HEK293 (cell line): ENCODE measurements around the gene PAF1.

ENCODE experiments used
- GFI1B ChIP-seq: fragments of 450-650 bp; formaldehyde crosslinking; IDR thresholded peaks from 2 replicates; pipeline ENCODE4 v1.5.1; 2016; ENCODE audit warnings: missing biosample characterization, missing genetic modification characterization
- KLF10 ChIP-seq: fragments of 450-650 bp; IDR thresholded peaks from 2 replicates; pipeline ENCODE4 v1.5.1; 2018; ENCODE audit warnings: missing biosample characterization, mild to moderate bottlenecking, missing genetic modification characterization
- KLF16 ChIP-seq: fragments of 450-650 bp; formaldehyde crosslinking; IDR thresholded peaks from 2 replicates; pipeline ENCODE4 v1.5.1; 2017; ENCODE audit warnings: missing biosample characterization, missing genetic modification characterization
- PRDM1 ChIP-seq: fragments of 450-650 bp; formaldehyde crosslinking; IDR thresholded peaks from 2 replicates; pipeline ENCODE4; 2016; ENCODE audit warnings: missing biosample characterization, missing genetic modification characterization
- REPIN1 ChIP-seq: fragments of 450-650 bp; formaldehyde crosslinking; IDR thresholded peaks from 2 replicates; pipeline ENCODE4 v1.5.1; 2017; ENCODE audit warnings: missing biosample characterization, missing genetic modification characterization, low read depth
- SALL2 ChIP-seq: fragments of 450-650 bp; formaldehyde crosslinking; IDR thresholded peaks from 2 replicates; pipeline ENCODE4 v1.5.0; 2017; ENCODE audit warnings: missing biosample characterization, mild to moderate bottlenecking, missing genetic modification characterization, borderline replicate concordance
- YY1 ChIP-seq: fragments of 450-650 bp; formaldehyde crosslinking; IDR thresholded peaks from 2 replicates; pipeline ENCODE4 v1.5.1; 2018; ENCODE audit warnings: missing biosample characterization, missing genetic modification characterization
- ZIC2 ChIP-seq: fragments of 450-650 bp; formaldehyde crosslinking; IDR thresholded peaks from 2 replicates; pipeline ENCODE4 v1.5.1; 2016; ENCODE audit warnings: missing biosample characterization, missing genetic modification characterization
- ZNF112 ChIP-seq: fragments of 450-650 bp; formaldehyde crosslinking; IDR thresholded peaks from 2 replicates; pipeline ENCODE4 v1.5.0; 2017; ENCODE audit warnings: missing biosample characterization, missing genetic modification characterization
- ZNF114 ChIP-seq: fragments of 450-650 bp; formaldehyde crosslinking; IDR thresholded peaks from 2 replicates; pipeline ENCODE4 v1.5.0; 2017; ENCODE audit warnings: missing biosample characterization, missing genetic modification characterization
- ZNF140 ChIP-seq: fragments of 450-650 bp; formaldehyde crosslinking; IDR thresholded peaks from 2 replicates; pipeline ENCODE4 v1.5.1; 2016; ENCODE audit warnings: missing biosample characterization, missing genetic modification characterization
- ZNF23 ChIP-seq: fragments of 450-650 bp; formaldehyde crosslinking; IDR thresholded peaks from 2 replicates; pipeline ENCODE4 v1.5.1; 2016; ENCODE audit warnings: missing biosample characterization, missing genetic modification characterization, borderline replicate concordance
- ZNF274 ChIP-seq, 2 experiments: fragments of 200-500 bp in 1 of 2; fragments of 450-650 bp in 1 of 2; sonication (Bioruptor generic) in 1 of 2; formaldehyde crosslinking in 1 of 2; IDR thresholded peaks; 2 replicates each; pipeline versions ENCODE4 v1.5.1 to v1.6.1; 2014 to 2016; ENCODE audit warnings: borderline replicate concordance in 1 of 2, inconsistent platforms in 1 of 2, low read length in 1 of 2, missing biosample characterization in 1 of 2, missing genetic modification characterization in 1 of 2
- ZNF366 ChIP-seq: fragments of 450-650 bp; formaldehyde crosslinking; conservative IDR thresholded peaks from 2 replicates; pipeline ENCODE4 v1.5.1; 2016; ENCODE audit warnings: missing biosample characterization, missing genetic modification characterization
- ZNF433 ChIP-seq: fragments of 450-650 bp; formaldehyde crosslinking; IDR thresholded peaks from 2 replicates; pipeline ENCODE4 v1.5.1; 2016; ENCODE audit warnings: missing biosample characterization, missing genetic modification characterization, low read depth
- ZNF473 ChIP-seq: fragments of 450-650 bp; formaldehyde crosslinking; IDR thresholded peaks from 2 replicates; pipeline ENCODE4 v1.5.1; 2017; ENCODE audit warnings: missing biosample characterization, missing genetic modification characterization
- ZNF521 ChIP-seq: fragments of 450-650 bp; formaldehyde crosslinking; IDR thresholded peaks from 2 replicates; pipeline ENCODE4 v1.5.1; 2017; ENCODE audit warnings: missing biosample characterization, mild to moderate bottlenecking, missing genetic modification characterization
- ZNF558 ChIP-seq: fragments of 450-650 bp; formaldehyde crosslinking; IDR thresholded peaks from 2 replicates; pipeline ENCODE4 v1.5.1; 2016; ENCODE audit warnings: missing biosample characterization, missing genetic modification characterization
- ZNF561 ChIP-seq: fragments of 450-650 bp; IDR thresholded peaks from 2 replicates; pipeline ENCODE4 v1.5.1; 2018; ENCODE audit warnings: missing biosample characterization, missing genetic modification characterization, borderline replicate concordance
- ZNF585B ChIP-seq: fragments of 450-650 bp; formaldehyde crosslinking; IDR thresholded peaks from 2 replicates; pipeline ENCODE4 v1.5.1; 2016; ENCODE audit warnings: missing biosample characterization, missing genetic modification characterization
- ZNF621 ChIP-seq: fragments of 450-650 bp; formaldehyde crosslinking; IDR thresholded peaks from 2 replicates; pipeline ENCODE4 v1.5.1; 2017; ENCODE audit warnings: missing biosample characterization, missing genetic modification characterization
- ZNF624 ChIP-seq: fragments of 450-650 bp; formaldehyde crosslinking; IDR thresholded peaks from 2 replicates; pipeline ENCODE4 v1.5.1; 2017; ENCODE audit warnings: missing biosample characterization, missing genetic modification characterization
- ZNF670 ChIP-seq: fragments of 450-650 bp; formaldehyde crosslinking; IDR thresholded peaks from 2 replicates; pipeline ENCODE4 v1.5.1; 2016; ENCODE audit warnings: missing biosample characterization, missing genetic modification characterization, low read depth
- ZNF677 ChIP-seq: fragments of 450-650 bp; IDR thresholded peaks from 2 replicates; pipeline ENCODE4 v1.5.0; 2018; ENCODE audit warnings: missing biosample characterization, mild to moderate bottlenecking, missing genetic modification characterization, moderate library complexity
- ZNF704 ChIP-seq: fragments of 450-650 bp; formaldehyde crosslinking; IDR thresholded peaks from 2 replicates; pipeline ENCODE4 v1.5.1; 2016; ENCODE audit warnings: missing biosample characterization, missing genetic modification characterization
- ZSCAN4 ChIP-seq: fragments of 450-650 bp; formaldehyde crosslinking; IDR thresholded peaks from 2 replicates; pipeline ENCODE4 v1.5.1; 2017; ENCODE audit warnings: missing biosample characterization, missing genetic modification characterization
- TF ChIP-seq, protein P1 (sequence below): fragments of 450-650 bp; formaldehyde crosslinking; IDR thresholded peaks from 2 replicates; pipeline ENCODE4 v1.5.1; 2016; ENCODE audit warnings: missing biosample characterization, missing genetic modification characterization
- TF ChIP-seq, protein P2 (sequence below): fragments of 450-650 bp; formaldehyde crosslinking; IDR thresholded peaks from 2 replicates; pipeline ENCODE4 v1.5.1; 2016; ENCODE audit warnings: missing biosample characterization, missing genetic modification characterization
- TF ChIP-seq, protein P3 (sequence below): fragments of 450-650 bp; formaldehyde crosslinking; IDR thresholded peaks from 2 replicates; pipeline ENCODE4 v1.5.1; 2016; ENCODE audit warnings: missing biosample characterization, missing genetic modification characterization
- TF ChIP-seq, protein P4 (sequence below): fragments of 450-650 bp; formaldehyde crosslinking; IDR thresholded peaks from 2 replicates; pipeline ENCODE4 v1.5.1; 2016; ENCODE audit warnings: missing biosample characterization, missing genetic modification characterization
- TF ChIP-seq, protein P5 (sequence below): fragments of 450-650 bp; formaldehyde crosslinking; optimal IDR thresholded peaks from 2 replicates; pipeline ENCODE3; 2016; ENCODE audit warnings: missing biosample characterization, mild to moderate bottlenecking, missing genetic modification characterization

Gene PAF1

GRCh38 chr19:39384839-39385568, 5.9 kb downstream of the PAF1 start (continued):
- TF ChIP-seq, protein P1, sequence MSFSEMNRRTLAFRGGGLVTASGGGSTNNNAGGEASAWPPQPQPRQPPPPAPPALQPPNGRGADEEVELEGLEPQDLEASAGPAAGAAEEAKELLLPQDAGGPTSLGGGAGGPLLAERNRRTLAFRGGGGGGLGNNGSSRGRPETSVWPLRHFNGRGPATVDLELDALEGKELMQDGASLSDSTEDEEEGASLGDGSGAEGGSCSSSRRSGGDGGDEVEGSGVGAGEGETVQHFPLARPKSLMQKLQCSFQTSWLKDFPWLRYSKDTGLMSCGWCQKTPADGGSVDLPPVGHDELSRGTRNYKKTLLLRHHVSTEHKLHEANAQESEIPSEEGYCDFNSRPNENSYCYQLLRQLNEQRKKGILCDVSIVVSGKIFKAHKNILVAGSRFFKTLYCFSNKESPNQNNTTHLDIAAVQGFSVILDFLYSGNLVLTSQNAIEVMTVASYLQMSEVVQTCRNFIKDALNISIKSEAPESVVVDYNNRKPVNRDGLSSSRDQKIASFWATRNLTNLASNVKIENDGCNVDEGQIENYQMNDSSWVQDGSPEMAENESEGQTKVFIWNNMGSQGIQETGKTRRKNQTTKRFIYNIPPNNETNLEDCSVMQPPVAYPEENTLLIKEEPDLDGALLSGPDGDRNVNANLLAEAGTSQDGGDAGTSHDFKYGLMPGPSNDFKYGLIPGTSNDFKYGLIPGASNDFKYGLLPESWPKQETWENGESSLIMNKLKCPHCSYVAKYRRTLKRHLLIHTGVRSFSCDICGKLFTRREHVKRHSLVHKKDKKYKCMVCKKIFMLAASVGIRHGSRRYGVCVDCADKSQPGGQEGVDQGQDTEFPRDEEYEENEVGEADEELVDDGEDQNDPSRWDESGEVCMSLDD: 0 out of 2 replicates have a peak, but pooled peaks have one; percentile 26
- TF ChIP-seq ZNF670 (tag by site-specific recombination) (no peak), SALL2 (tag by site-specific recombination) (no peak), ZSCAN4 (tag by site-specific recombination) (no peak), REPIN1 (tag by site-specific recombination) (no peak), ZNF114 (tag by site-specific recombination) (no peak), ZNF473 (tag by site-specific recombination) (no peak), ZNF621 (tag by site-specific recombination) (no peak), ZIC2 (tag by site-specific recombination) (peak; percentile 82), ZNF366 (tag by site-specific recombination) (no peak; the same call in 1 of the 2 replicates), GFI1B (tag by site-specific recombination) (no peak), ZNF561 (no peak), YY1 (tag by site-specific recombination) (no peak), ZNF704 (tag by site-specific recombination) (no peak), KLF10 (no peak), ZNF140 (tag by site-specific recombination) (no peak), KLF16 (tag by site-specific recombination) (no peak), ZNF23 (no peak), ZNF433 (no peak), PRDM1 (tag by site-specific recombination) (no peak), ZNF521 (tag by site-specific recombination) (no peak), ZNF585B (no peak), ZNF677 (no peak), ZNF558 (tag by site-specific recombination) (no peak), ZNF274 (IDR thresholded peaks at IDR 0.05; ENCODE audit: low read length) (no peak), ZNF274 (tag by site-specific recombination; IDR thresholded peaks at IDR 0.05; ENCODE audit: borderline replicate concordance) (no peak), ZNF112 (no peak), ZNF624 (tag by site-specific recombination) (no peak)
- TF ChIP-seq, protein P2, sequence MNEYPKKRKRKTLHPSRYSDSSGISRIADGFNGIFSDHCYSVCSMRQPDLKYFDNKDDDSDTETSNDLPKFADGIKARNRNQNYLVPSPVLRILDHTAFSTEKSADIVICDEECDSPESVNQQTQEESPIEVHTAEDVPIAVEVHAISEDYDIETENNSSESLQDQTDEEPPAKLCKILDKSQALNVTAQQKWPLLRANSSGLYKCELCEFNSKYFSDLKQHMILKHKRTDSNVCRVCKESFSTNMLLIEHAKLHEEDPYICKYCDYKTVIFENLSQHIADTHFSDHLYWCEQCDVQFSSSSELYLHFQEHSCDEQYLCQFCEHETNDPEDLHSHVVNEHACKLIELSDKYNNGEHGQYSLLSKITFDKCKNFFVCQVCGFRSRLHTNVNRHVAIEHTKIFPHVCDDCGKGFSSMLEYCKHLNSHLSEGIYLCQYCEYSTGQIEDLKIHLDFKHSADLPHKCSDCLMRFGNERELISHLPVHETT (tag by site-specific recombination): no peak
- TF ChIP-seq, protein P3, sequence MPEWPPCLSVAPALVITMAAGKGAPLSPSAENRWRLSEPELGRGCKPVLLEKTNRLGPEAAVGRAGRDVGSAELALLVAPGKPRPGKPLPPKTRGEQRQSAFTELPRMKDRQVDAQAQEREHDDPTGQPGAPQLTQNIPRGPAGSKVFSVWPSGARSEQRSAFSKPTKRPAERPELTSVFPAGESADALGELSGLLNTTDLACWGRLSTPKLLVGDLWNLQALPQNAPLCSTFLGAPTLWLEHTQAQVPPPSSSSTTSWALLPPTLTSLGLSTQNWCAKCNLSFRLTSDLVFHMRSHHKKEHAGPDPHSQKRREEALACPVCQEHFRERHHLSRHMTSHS: no peak
- TF ChIP-seq, protein P4, sequence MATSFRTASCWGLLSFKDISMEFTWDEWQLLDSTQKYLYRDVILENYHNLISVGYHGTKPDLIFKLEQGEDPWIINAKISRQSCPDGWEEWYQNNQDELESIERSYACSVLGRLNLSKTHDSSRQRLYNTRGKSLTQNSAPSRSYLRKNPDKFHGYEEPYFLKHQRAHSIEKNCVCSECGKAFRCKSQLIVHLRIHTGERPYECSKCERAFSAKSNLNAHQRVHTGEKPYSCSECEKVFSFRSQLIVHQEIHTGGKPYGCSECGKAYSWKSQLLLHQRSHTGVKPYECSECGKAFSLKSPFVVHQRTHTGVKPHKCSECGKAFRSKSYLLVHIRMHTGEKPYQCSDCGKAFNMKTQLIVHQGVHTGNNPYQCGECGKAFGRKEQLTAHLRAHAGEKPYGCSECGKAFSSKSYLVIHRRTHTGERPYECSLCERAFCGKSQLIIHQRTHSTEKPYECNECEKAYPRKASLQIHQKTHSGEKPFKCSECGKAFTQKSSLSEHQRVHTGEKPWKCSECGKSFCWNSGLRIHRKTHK (tag by site-specific recombination): no peak
- TF ChIP-seq, protein P5, sequence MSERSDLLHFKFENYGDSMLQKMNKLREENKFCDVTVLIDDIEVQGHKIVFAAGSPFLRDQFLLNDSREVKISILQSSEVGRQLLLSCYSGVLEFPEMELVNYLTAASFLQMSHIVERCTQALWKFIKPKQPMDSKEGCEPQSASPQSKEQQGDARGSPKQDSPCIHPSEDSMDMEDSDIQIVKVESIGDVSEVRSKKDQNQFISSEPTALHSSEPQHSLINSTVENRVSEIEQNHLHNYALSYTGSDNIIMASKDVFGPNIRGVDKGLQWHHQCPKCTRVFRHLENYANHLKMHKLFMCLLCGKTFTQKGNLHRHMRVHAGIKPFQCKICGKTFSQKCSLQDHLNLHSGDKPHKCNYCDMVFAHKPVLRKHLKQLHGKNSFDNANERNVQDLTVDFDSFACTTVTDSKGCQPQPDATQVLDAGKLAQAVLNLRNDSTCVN (tag by site-specific recombination): peak; percentile 7
